Measurements from ENCODE around the gene FBXL15.

FBXL15 gene

GRCh38 chr10:102393411-102394078 lies 27.1 kb upstream of the FBXL15 start:
- peaks cover 21% of the 10 kb centered on the region for H3K36me3 ChIP-seq (ENCODE audit: control insufficient read depth, insufficient read depth, low read length)
- H3K9me3 ChIP-seq (ENCODE audit: control insufficient read depth, insufficient read depth, low read length) = no peaks in the 10 kb centered on the region
- H3K4me3 ChIP-seq (ENCODE audit: low read depth, low read length) = peak overlapping the region; percentile 95
- H3K9ac ChIP-seq (ENCODE audit: low read depth, low read length) = no peak overlapping the region
- H3K27me3 ChIP-seq (ENCODE audit: control insufficient read depth, insufficient read depth, low read length) = peaks cover 11% of the 10 kb centered on the region
- peaks cover 18% of the 10 kb centered on the region for H3K4me1 ChIP-seq (ENCODE audit: control insufficient read depth, insufficient read depth, low read length)

GRCh38 chr10:102394079-102394800 lies 26.4 kb upstream of the FBXL15 start:
- Histone ChIP-seq H3K27me3 (ENCODE audit: control insufficient read depth, insufficient read depth, low read length) (peaks cover 11% of the 10 kb centered on the region), H3K36me3 (ENCODE audit: control insufficient read depth, insufficient read depth, low read length) (peaks cover 24% of the 10 kb centered on the region), H3K9me3 (ENCODE audit: control insufficient read depth, insufficient read depth, low read length) (no peaks in the 10 kb centered on the region), H3K9ac (ENCODE audit: low read depth, low read length) (no peak overlapping the region), H3K4me1 (ENCODE audit: control insufficient read depth, insufficient read depth, low read length) (peaks cover 18% of the 10 kb centered on the region), H3K4me3 (ENCODE audit: low read depth, low read length) (peak overlapping the region; percentile 95)

- peaks cover 27% of the 10 kb centered on the region for H3K36me3 ChIP-seq (ENCODE audit: control insufficient read depth, insufficient read depth, low read length)
- H3K27me3 ChIP-seq (ENCODE audit: control insufficient read depth, insufficient read depth, low read length) = peaks cover 11% of the 10 kb centered on the region
- H3K9ac ChIP-seq (ENCODE audit: low read depth, low read length) = no peak overlapping the region
- H3K9me3 ChIP-seq (ENCODE audit: control insufficient read depth, insufficient read depth, low read length) = no peaks in the 10 kb centered on the region
- H3K4me3 ChIP-seq (ENCODE audit: low read depth, low read length) = peak overlapping the region; percentile 95
- H3K4me1 ChIP-seq (ENCODE audit: control insufficient read depth, insufficient read depth, low read length) = peaks cover 21% of the 10 kb centered on the region
These were observed 25.7 kb upstream of the FBXL15 start for GRCh38 chr10:102394801-102395399.

- H3K4me3 ChIP-seq (ENCODE audit: low read depth, low read length) = peak within 1 kb of the TSS; percentile 95
- H3K9me3 ChIP-seq (ENCODE audit: control insufficient read depth, insufficient read depth, low read length) = no peaks in the 10 kb centered on the region
- peaks cover 11% of the 10 kb centered on the region for H3K27me3 ChIP-seq (ENCODE audit: control insufficient read depth, insufficient read depth, low read length)
- peak within 1 kb of the TSS; percentile 65 for H3K9ac ChIP-seq (ENCODE audit: low read depth, low read length)
- H3K4me1 ChIP-seq (ENCODE audit: control insufficient read depth, insufficient read depth, low read length) = peaks cover 21% of the 10 kb centered on the region
- H3K36me3 ChIP-seq (ENCODE audit: control insufficient read depth, insufficient read depth, low read length) = peaks cover 33% of the 10 kb centered on the region
These were observed 25.0 kb upstream of the FBXL15 start, which contains the start of gene NFKB2 for GRCh38 chr10:102395400-102396316. Gene NFKB2 (plus strand): TSS chr10:102395705. CDS start chr10:102395960, 255 bp downstream.

- H3K4me1 ChIP-seq (ENCODE audit: control insufficient read depth, insufficient read depth, low read length) = peaks cover 16% of the 10 kb centered on the region
These were observed 24.4 kb upstream of the FBXL15 start for GRCh38 chr10:102396317-102396650.

GRCh38 chr10:102396730-102397151 lies 23.9 kb upstream of the FBXL15 start:
- no peaks in the 10 kb centered on the region for H3K9me3 ChIP-seq (ENCODE audit: control insufficient read depth, insufficient read depth, low read length)
- peaks cover 44% of the 10 kb centered on the region for H3K36me3 ChIP-seq (ENCODE audit: control insufficient read depth, insufficient read depth, low read length)
- H3K9ac ChIP-seq (ENCODE audit: low read depth, low read length) = no peak overlapping the region
- H3K4me3 ChIP-seq (ENCODE audit: low read depth, low read length) = peak overlapping the region; percentile 95
- peaks cover 11% of the 10 kb centered on the region for H3K27me3 ChIP-seq (ENCODE audit: control insufficient read depth, insufficient read depth, low read length)
- H3K4me1 ChIP-seq (ENCODE audit: control insufficient read depth, insufficient read depth, low read length) = peaks cover 16% of the 10 kb centered on the region

More at GRCh38 chr10:102396317-102396650, 24.4 kb upstream of the FBXL15 start:
- Histone ChIP-seq H3K36me3 (ENCODE audit: control insufficient read depth, insufficient read depth, low read length) (peaks cover 39% of the 10 kb centered on the region), H3K27me3 (ENCODE audit: control insufficient read depth, insufficient read depth, low read length) (peaks cover 11% of the 10 kb centered on the region), H3K4me3 (ENCODE audit: low read depth, low read length) (peak overlapping the region; percentile 95), H3K9me3 (ENCODE audit: control insufficient read depth, insufficient read depth, low read length) (no peaks in the 10 kb centered on the region), H3K9ac (ENCODE audit: low read depth, low read length) (no peak overlapping the region)

GRCh38 chr10:102397222-102398171 lies 23.1 kb upstream of the FBXL15 start:
- Histone ChIP-seq H3K9ac (ENCODE audit: low read depth, low read length) (no peak overlapping the region), H3K27me3 (ENCODE audit: control insufficient read depth, insufficient read depth, low read length) (peaks cover 10% of the 10 kb centered on the region), H3K4me3 (ENCODE audit: low read depth, low read length) (no peak overlapping the region), H3K9me3 (ENCODE audit: control insufficient read depth, insufficient read depth, low read length) (no peaks in the 10 kb centered on the region), H3K4me1 (ENCODE audit: control insufficient read depth, insufficient read depth, low read length) (peaks cover 11% of the 10 kb centered on the region), H3K36me3 (ENCODE audit: control insufficient read depth, insufficient read depth, low read length) (peaks cover 49% of the 10 kb centered on the region)

GRCh38 chr10:102398172-102399020 lies 22.2 kb upstream of the FBXL15 start:
- H3K9ac ChIP-seq (ENCODE audit: low read depth, low read length) = no peak overlapping the region
- peaks cover 6% of the 10 kb centered on the region for H3K27me3 ChIP-seq (ENCODE audit: control insufficient read depth, insufficient read depth, low read length)
- peaks cover 55% of the 10 kb centered on the region for H3K36me3 ChIP-seq (ENCODE audit: control insufficient read depth, insufficient read depth, low read length)
- no peaks in the 10 kb centered on the region for H3K9me3 ChIP-seq (ENCODE audit: control insufficient read depth, insufficient read depth, low read length)
- H3K4me3 ChIP-seq (ENCODE audit: low read depth, low read length) = no peak overlapping the region
- peaks cover 5% of the 10 kb centered on the region for H3K4me1 ChIP-seq (ENCODE audit: control insufficient read depth, insufficient read depth, low read length)

- H3K36me3 ChIP-seq (ENCODE audit: control insufficient read depth, insufficient read depth, low read length) = peaks cover 60% of the 10 kb centered on the region
- H3K27me3 ChIP-seq (ENCODE audit: control insufficient read depth, insufficient read depth, low read length) = peaks cover 6% of the 10 kb centered on the region
- H3K4me1 ChIP-seq (ENCODE audit: control insufficient read depth, insufficient read depth, low read length) = peaks cover 3% of the 10 kb centered on the region
- peak overlapping the region; percentile 24 for H3K9ac ChIP-seq (ENCODE audit: low read depth, low read length)
- no peaks in the 10 kb centered on the region for H3K9me3 ChIP-seq (ENCODE audit: control insufficient read depth, insufficient read depth, low read length)
- peak overlapping the region; percentile 53 for H3K4me3 ChIP-seq (ENCODE audit: low read depth, low read length)
These were observed 21.2 kb upstream of the FBXL15 start for GRCh38 chr10:102399217-102400021.
